Liver (tissue), 9 donors: ENCODE measurements around the gene PLSCR1. TPM values are rescaled to one million over a fixed set of nuclear protein-coding genes. Genes with fewer than 3 reads are reported as not detected.

Source experiments
- DNase-seq: peaks from one replicate; pipeline ENCODE4 v3.0.0-alpha.2; 2017; ENCODE audit warnings: low spot score
- H3K27ac ChIP-seq, 2 donors: one replicate each; pipeline ENCODE4 v1.7.0; 2013; ENCODE audit warnings: inconsistent platforms in 2 of 2, low read length in 2 of 2, control low read depth in 1 of 2, low read depth in 1 of 2, mild to moderate bottlenecking in 1 of 2
- H3K27me3 ChIP-seq, 4 donors: one replicate each; pipeline versions ENCODE4 v1.6.1 to v1.7.0; 2013; ENCODE audit warnings: low read length in 3 of 4, inconsistent platforms in 1 of 4, mild to moderate bottlenecking in 1 of 4, moderate library complexity in 1 of 4; ENCODE audit not compliant: control insufficient read depth in 4 of 4, insufficient read depth in 4 of 4
- H3K36me3 ChIP-seq, 4 donors: one replicate each; pipeline versions ENCODE4 v1.6.1 to v1.7.0; 2013; ENCODE audit warnings: low read length in 3 of 4, mild to moderate bottlenecking in 3 of 4, low read depth in 1 of 4, moderate library complexity in 1 of 4; ENCODE audit not compliant: control insufficient read depth in 4 of 4, insufficient read depth in 3 of 4
- H3K4me1 ChIP-seq, 4 donors: one replicate each; pipeline versions ENCODE4 v1.6.1 to v1.7.0; 2013; ENCODE audit warnings: low read length in 3 of 4, mild to moderate bottlenecking in 3 of 4, moderate library complexity in 1 of 4; ENCODE audit not compliant: control insufficient read depth in 4 of 4, insufficient read depth in 4 of 4
- H3K4me3 ChIP-seq, 3 donors: one replicate each; pipeline versions ENCODE4 v1.6.1 to v1.7.0; 2013; ENCODE audit warnings: low read length in 3 of 3, control low read depth in 1 of 3, low read depth in 1 of 3, mild to moderate bottlenecking in 1 of 3
- H3K9ac ChIP-seq, 2 donors: one replicate each; pipeline ENCODE4 v1.7.0; 2013; ENCODE audit warnings: low read length in 2 of 2, mild to moderate bottlenecking in 2 of 2, moderate library complexity in 2 of 2, control low read depth in 1 of 2, low read depth in 1 of 2
- H3K9me3 ChIP-seq, 4 donors: one replicate each; pipeline versions ENCODE4 v1.6.1 to v1.7.0; 2013; ENCODE audit warnings: low read length in 3 of 4; ENCODE audit not compliant: control insufficient read depth in 4 of 4
- FOXA1 ChIP-seq: IDR thresholded peaks from 2 replicates; pipeline ENCODE4 v1.6.1; 2016; ENCODE audit warnings: antibody characterized with exemption
- FOXA2 ChIP-seq: IDR thresholded peaks from 2 replicates; pipeline ENCODE4 v1.6.1; 2016; ENCODE audit warnings: antibody characterized with exemption
- HNF4A ChIP-seq, 2 donors: conservative IDR thresholded peaks; 2 replicates each; pipeline ENCODE4 v1.6.1; 2016; ENCODE audit warnings: antibody characterized with exemption in 2 of 2, mild to moderate bottlenecking in 2 of 2
- HNF4G ChIP-seq: IDR thresholded peaks from 2 replicates; pipeline ENCODE4 v1.6.1; 2016; ENCODE audit warnings: antibody characterized with exemption
- JUND ChIP-seq, 2 donors: IDR thresholded peaks; 2 replicates each; pipeline ENCODE4 v1.6.1; 2016; ENCODE audit warnings: antibody characterized with exemption in 2 of 2
- MAX ChIP-seq: IDR thresholded peaks from 2 replicates; pipeline ENCODE4 v1.6.1; 2016; ENCODE audit warnings: antibody characterized with exemption
- NR2F2 ChIP-seq: IDR thresholded peaks from 2 replicates; pipeline ENCODE4 v1.6.1; 2016; ENCODE audit warnings: antibody characterized with exemption
- RAD21 ChIP-seq, 2 donors: IDR thresholded peaks; 2 replicates each; pipeline ENCODE4 v1.6.1; 2016; ENCODE audit warnings: antibody characterized with exemption in 2 of 2, mild to moderate bottlenecking in 2 of 2
- RXRA ChIP-seq, 2 donors: IDR thresholded peaks; 2 replicates each; pipeline ENCODE4 v1.6.1; 2017 to 2018; ENCODE audit warnings: antibody characterized with exemption in 2 of 2, mild to moderate bottlenecking in 1 of 2
- SP1 ChIP-seq: IDR thresholded peaks from 2 replicates; pipeline ENCODE4 v1.6.1; 2018; ENCODE audit warnings: antibody characterized with exemption, mild to moderate bottlenecking
- TAF1 ChIP-seq: conservative IDR thresholded peaks from 2 replicates; pipeline ENCODE4 v1.6.1; 2016; ENCODE audit warnings: antibody characterized with exemption, mild to moderate bottlenecking
- YY1 ChIP-seq: IDR thresholded peaks from 2 replicates; pipeline ENCODE4 v1.6.1; 2016; ENCODE audit warnings: antibody characterized with exemption, mild to moderate bottlenecking
- WGBS: extraction: QIAGEN DNeasy Blood & Tissue Kit; methylation state at CpG from one replicate; pipeline ENCODE4 v1.1.7; 2013; 5-methylcytosine and 5-hydroxymethylcytosine counted together
- polyA plus RNA-seq, 2 donors: library from polyadenylated mRNA; stranded (reverse) in 1 of 2; unstranded in 1 of 2; fragments of 200-250 nt in 1 of 2; fragments of >200 nt in 1 of 2; fragmentation: Nextera tagmentation in 1 of 2; extraction: Ambion mirVana in 1 of 2; gene quantifications; one replicate each; pipeline versions ENCODE4 v1.2.1 to v1.2.3, GENCODE V29; 2013 to 2015
- total RNA-seq, 2 donors: library from RNA; depleted of rRNA; stranded (reverse); fragments of >200 nt; gene quantifications; one replicate each; pipeline ENCODE4 v1.2.3, GENCODE V29; 2014
- TF ChIP-seq, protein P1 (sequence below): fragments of 150-350 bp; IDR thresholded peaks from 2 replicates; pipeline ENCODE4 v1.5.1; 2017; ENCODE audit warnings: improper control_type of control experiment, low read depth, low read length; ENCODE audit not compliant: missing input control
- TF ChIP-seq, protein P2 (sequence below): IDR thresholded peaks from 2 replicates; pipeline ENCODE4 v1.6.1; 2016; ENCODE audit warnings: antibody characterized with exemption, mild to moderate bottlenecking
- TF ChIP-seq, protein P3 (sequence below): IDR thresholded peaks from 2 replicates; pipeline ENCODE4 v1.6.1; 2016; ENCODE audit warnings: antibody characterized with exemption
- TF ChIP-seq, protein P4 (sequence below): IDR thresholded peaks from 2 replicates; pipeline ENCODE4 v1.6.1; 2016; ENCODE audit warnings: antibody characterized with exemption
- donor health status: healthy.
- donor health status: healthy.
- donor health status: healthy.
- donor health status: healthy.
- donor health status: healthy.

Gene PLSCR1
- total and polyA plus RNA-seq, 4 donors: 30.2 to 76.4 (median 34.3) TPM

DNA sequence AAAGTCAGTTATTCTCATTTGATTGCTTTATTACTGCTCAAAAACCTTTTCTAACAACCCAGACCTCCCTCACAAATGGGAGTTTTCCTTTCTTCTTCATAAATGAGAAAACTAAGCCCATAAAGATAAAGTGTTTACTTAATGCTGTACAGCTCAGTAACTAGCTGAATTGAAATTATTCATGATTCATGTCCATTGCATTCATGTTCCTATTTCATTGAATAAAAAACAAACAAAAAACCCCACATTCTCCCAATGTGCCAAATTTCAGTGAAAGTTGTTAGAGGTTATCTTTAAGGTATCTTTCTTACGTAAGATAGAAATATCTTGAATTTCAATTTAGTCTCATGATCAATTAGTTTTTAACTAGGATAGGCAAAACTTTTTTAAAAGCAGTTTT lies 77.8 kb downstream of the PLSCR1 start:
- Histone ChIP-seq H3K4me1 (peaks cover 0 to 5% (median 2%) of the 10 kb centered on the region in 4 donors), H3K27me3 (no peaks in the 10 kb centered on the region), H3K4me3 (no peak overlapping the region), H3K27ac (no peak overlapping the region), H3K9ac (no peak overlapping the region), H3K36me3 (no peaks in the 10 kb centered on the region), H3K9me3 (no peaks in the 10 kb centered on the region)
- WGBS: 39% methylated on average over 1 of the region's 1 CpG
- DNase-seq: no peak
- TF ChIP-seq HNF4A (conservative IDR thresholded peaks at IDR 0.05) (no peak), FOXA2 (no peak), TAF1 (no peak), MAX (no peak)
- TF ChIP-seq, protein P1, sequence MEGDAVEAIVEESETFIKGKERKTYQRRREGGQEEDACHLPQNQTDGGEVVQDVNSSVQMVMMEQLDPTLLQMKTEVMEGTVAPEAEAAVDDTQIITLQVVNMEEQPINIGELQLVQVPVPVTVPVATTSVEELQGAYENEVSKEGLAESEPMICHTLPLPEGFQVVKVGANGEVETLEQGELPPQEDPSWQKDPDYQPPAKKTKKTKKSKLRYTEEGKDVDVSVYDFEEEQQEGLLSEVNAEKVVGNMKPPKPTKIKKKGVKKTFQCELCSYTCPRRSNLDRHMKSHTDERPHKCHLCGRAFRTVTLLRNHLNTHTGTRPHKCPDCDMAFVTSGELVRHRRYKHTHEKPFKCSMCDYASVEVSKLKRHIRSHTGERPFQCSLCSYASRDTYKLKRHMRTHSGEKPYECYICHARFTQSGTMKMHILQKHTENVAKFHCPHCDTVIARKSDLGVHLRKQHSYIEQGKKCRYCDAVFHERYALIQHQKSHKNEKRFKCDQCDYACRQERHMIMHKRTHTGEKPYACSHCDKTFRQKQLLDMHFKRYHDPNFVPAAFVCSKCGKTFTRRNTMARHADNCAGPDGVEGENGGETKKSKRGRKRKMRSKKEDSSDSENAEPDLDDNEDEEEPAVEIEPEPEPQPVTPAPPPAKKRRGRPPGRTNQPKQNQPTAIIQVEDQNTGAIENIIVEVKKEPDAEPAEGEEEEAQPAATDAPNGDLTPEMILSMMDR: no peak
- TF ChIP-seq, protein P2, sequence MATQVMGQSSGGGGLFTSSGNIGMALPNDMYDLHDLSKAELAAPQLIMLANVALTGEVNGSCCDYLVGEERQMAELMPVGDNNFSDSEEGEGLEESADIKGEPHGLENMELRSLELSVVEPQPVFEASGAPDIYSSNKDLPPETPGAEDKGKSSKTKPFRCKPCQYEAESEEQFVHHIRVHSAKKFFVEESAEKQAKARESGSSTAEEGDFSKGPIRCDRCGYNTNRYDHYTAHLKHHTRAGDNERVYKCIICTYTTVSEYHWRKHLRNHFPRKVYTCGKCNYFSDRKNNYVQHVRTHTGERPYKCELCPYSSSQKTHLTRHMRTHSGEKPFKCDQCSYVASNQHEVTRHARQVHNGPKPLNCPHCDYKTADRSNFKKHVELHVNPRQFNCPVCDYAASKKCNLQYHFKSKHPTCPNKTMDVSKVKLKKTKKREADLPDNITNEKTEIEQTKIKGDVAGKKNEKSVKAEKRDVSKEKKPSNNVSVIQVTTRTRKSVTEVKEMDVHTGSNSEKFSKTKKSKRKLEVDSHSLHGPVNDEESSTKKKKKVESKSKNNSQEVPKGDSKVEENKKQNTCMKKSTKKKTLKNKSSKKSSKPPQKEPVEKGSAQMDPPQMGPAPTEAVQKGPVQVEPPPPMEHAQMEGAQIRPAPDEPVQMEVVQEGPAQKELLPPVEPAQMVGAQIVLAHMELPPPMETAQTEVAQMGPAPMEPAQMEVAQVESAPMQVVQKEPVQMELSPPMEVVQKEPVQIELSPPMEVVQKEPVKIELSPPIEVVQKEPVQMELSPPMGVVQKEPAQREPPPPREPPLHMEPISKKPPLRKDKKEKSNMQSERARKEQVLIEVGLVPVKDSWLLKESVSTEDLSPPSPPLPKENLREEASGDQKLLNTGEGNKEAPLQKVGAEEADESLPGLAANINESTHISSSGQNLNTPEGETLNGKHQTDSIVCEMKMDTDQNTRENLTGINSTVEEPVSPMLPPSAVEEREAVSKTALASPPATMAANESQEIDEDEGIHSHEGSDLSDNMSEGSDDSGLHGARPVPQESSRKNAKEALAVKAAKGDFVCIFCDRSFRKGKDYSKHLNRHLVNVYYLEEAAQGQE: no peak

GRCh38 chr3:146465693-146466465 lies 78.5 kb downstream of the PLSCR1 start:
- Histone ChIP-seq H3K36me3 (no peaks in the 10 kb centered on the region), H3K9me3 (no peaks in the 10 kb centered on the region), H3K4me3 (no peak overlapping the region), H3K9ac (no peak overlapping the region), H3K4me1 (peaks cover 0 to 5% (median 2%) of the 10 kb centered on the region in 4 donors), H3K27ac (no peak overlapping the region), H3K27me3 (no peaks in the 10 kb centered on the region)
- DNase-seq: no peak
- 88% methylated on average over 6 of the region's 6 CpGs for WGBS
- TF ChIP-seq MAX (no peak), FOXA2 (no peak), JUND (IDR thresholded peaks at IDR 0.05) (no peak), RAD21 (IDR thresholded peaks at IDR 0.05) (no peak), SP1 (no peak), YY1 (no peak), RXRA (IDR thresholded peaks at IDR 0.05) (no peak), NR2F2 (no peak), TAF1 (no peak), FOXA1 (no peak), HNF4G (no peak), HNF4A (conservative IDR thresholded peaks at IDR 0.05) (no peak)
- TF ChIP-seq, protein P1: no peak
- TF ChIP-seq, protein P2: no peak
- TF ChIP-seq, protein P3, sequence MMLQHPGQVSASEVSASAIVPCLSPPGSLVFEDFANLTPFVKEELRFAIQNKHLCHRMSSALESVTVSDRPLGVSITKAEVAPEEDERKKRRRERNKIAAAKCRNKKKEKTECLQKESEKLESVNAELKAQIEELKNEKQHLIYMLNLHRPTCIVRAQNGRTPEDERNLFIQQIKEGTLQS: no peak
- TF ChIP-seq, protein P4, sequence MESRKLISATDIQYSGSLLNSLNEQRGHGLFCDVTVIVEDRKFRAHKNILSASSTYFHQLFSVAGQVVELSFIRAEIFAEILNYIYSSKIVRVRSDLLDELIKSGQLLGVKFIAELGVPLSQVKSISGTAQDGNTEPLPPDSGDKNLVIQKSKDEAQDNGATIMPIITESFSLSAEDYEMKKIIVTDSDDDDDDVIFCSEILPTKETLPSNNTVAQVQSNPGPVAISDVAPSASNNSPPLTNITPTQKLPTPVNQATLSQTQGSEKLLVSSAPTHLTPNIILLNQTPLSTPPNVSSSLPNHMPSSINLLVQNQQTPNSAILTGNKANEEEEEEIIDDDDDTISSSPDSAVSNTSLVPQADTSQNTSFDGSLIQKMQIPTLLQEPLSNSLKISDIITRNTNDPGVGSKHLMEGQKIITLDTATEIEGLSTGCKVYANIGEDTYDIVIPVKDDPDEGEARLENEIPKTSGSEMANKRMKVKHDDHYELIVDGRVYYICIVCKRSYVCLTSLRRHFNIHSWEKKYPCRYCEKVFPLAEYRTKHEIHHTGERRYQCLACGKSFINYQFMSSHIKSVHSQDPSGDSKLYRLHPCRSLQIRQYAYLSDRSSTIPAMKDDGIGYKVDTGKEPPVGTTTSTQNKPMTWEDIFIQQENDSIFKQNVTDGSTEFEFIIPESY: no peak
